Activated naive CD4-positive, alpha-beta T cell treated with anti-CD3 and anti-CD28 coated beads for 36 hours (primary cell): ENCODE measurements around the gene MAML3. TPM values are rescaled to one million over a fixed set of nuclear protein-coding genes. Genes with fewer than 3 reads are reported as not detected.

ENCODE experiments used
- CTCF ChIA-PET: fragments of 350-600 bp; sonication (Branson Sonifier 250); formaldehyde crosslinking; loops from one replicate; lab custom pipeline; 2021; ENCODE audit warnings: antibody characterized with exemption; lab: Charles Lee
- DNase-seq: peaks from one replicate; pipeline ENCODE4 v3.0.0-alpha.2; 2020
- H3K27ac Mint-ChIP-seq: one replicate; pipeline ENCODE4 v1.8.0; 2021; ENCODE audit warnings: mild to moderate bottlenecking, mixed read lengths
- H3K27me3 Mint-ChIP-seq: one replicate; pipeline ENCODE4 v1.8.0; 2021; ENCODE audit warnings: low read depth, mixed read lengths
- H3K36me3 Mint-ChIP-seq: one replicate; pipeline ENCODE4 v1.8.0; 2021; ENCODE audit warnings: low read depth, mixed read lengths
- H3K4me1 Mint-ChIP-seq: one replicate; pipeline ENCODE4 v1.8.0; 2021; ENCODE audit warnings: low read depth, mixed read lengths
- H3K4me3 Mint-ChIP-seq: one replicate; pipeline ENCODE4 v1.8.0; 2021; ENCODE audit warnings: mild to moderate bottlenecking, moderate library complexity, mixed read lengths
- H3K9me3 Mint-ChIP-seq: one replicate; pipeline ENCODE4 v1.8.0; 2021; ENCODE audit warnings: mixed read lengths
- intact Hi-C: fragments of 100-400 bp; cut with micrococcal nuclease; formaldehyde crosslinking; loops from one replicate; pipeline ENCODE4 v1.15.1; 2023
- total RNA-seq, 2 experiments: library from RNA; stranded (reverse); gene quantifications; one replicate each; pipeline ENCODE4 v1.2.3, GENCODE V29; 2021

Gene MAML3
- total RNA-seq, 2 experiments from 2014 or later: 0.52 to 0.76 TPM

- Mint-ChIP-seq H3K9me3 (no peaks in the 10 kb centered on the region), H3K27ac (no peak overlapping the region), H3K4me1 (no peaks in the 10 kb centered on the region), H3K4me3 (no peak overlapping the region), H3K27me3 (no peaks in the 10 kb centered on the region), H3K36me3 (no peaks in the 10 kb centered on the region)
- CTCF ChIA-PET: no interaction called here
- intact Hi-C loops: no loop called here
- DNase-seq: no peak
These were observed 367.3 kb downstream of the MAML3 start for GRCh38 chr4:139786494-139787354.

- Mint-ChIP-seq H3K9me3 (no peaks in the 10 kb centered on the region), H3K27me3 (no peaks in the 10 kb centered on the region)
- CTCF ChIA-PET: interaction anchor here (0.6 kb wide), 1 partner anchor 596 kb away, joined by 6 read pairs; no protein-coding TSS in a partner anchor
These were observed 368.6 kb downstream of the MAML3 start for GRCh38 chr4:139785356-139785755.

GRCh38 chr4:139783741-139784484 is 370.1 kb downstream of the MAML3 start:
- no peak overlapping the region for H3K27ac Mint-ChIP-seq
- no peaks in the 10 kb centered on the region for H3K36me3 Mint-ChIP-seq
- H3K4me3 Mint-ChIP-seq: no peak overlapping the region
- no peak for DNase-seq
- CTCF ChIA-PET: no interaction called here
- H3K27me3 Mint-ChIP-seq: no peaks in the 10 kb centered on the region
- intact Hi-C loops: no loop called here
- H3K4me1 Mint-ChIP-seq: no peaks in the 10 kb centered on the region
- no peaks in the 10 kb centered on the region for H3K9me3 Mint-ChIP-seq

More at GRCh38 chr4:139785356-139785755, 368.6 kb downstream of the MAML3 start:
- no peak overlapping the region for H3K4me3 Mint-ChIP-seq
- no peak overlapping the region for H3K27ac Mint-ChIP-seq
- no peaks in the 10 kb centered on the region for H3K4me1 Mint-ChIP-seq
- no peaks in the 10 kb centered on the region for H3K36me3 Mint-ChIP-seq
- intact Hi-C loops: no loop called here
- no peak for DNase-seq

GRCh38 chr4:139782926-139783522 is 371.0 kb downstream of the MAML3 start:
- H3K27ac Mint-ChIP-seq: no peak overlapping the region
- intact Hi-C loops: no loop called here
- no peaks in the 10 kb centered on the region for H3K4me1 Mint-ChIP-seq
- no peaks in the 10 kb centered on the region for H3K9me3 Mint-ChIP-seq
- H3K27me3 Mint-ChIP-seq: no peaks in the 10 kb centered on the region
- H3K36me3 Mint-ChIP-seq: no peaks in the 10 kb centered on the region
- CTCF ChIA-PET: interaction anchor here (1.1 kb wide), 1 partner anchor 11 kb away, joined by 3 read pairs; no protein-coding TSS in a partner anchor
- H3K4me3 Mint-ChIP-seq: no peak overlapping the region
- no peak for DNase-seq

- H3K27me3 Mint-ChIP-seq: no peaks in the 10 kb centered on the region
- intact Hi-C loops: no loop called here
- H3K4me1 Mint-ChIP-seq: no peaks in the 10 kb centered on the region
- H3K9me3 Mint-ChIP-seq: no peaks in the 10 kb centered on the region
- no peak overlapping the region for H3K27ac Mint-ChIP-seq
- CTCF ChIA-PET: no interaction called here
- H3K4me3 Mint-ChIP-seq: no peak overlapping the region
- H3K36me3 Mint-ChIP-seq: no peaks in the 10 kb centered on the region
- no peak for DNase-seq
These were observed 372.9 kb downstream of the MAML3 start for GRCh38 chr4:139781066-139781465.

- Mint-ChIP-seq H3K27me3 (no peaks in the 10 kb centered on the region), H3K9me3 (no peaks in the 10 kb centered on the region), H3K4me3 (no peak overlapping the region), H3K4me1 (no peaks in the 10 kb centered on the region), H3K36me3 (no peaks in the 10 kb centered on the region), H3K27ac (no peak overlapping the region)
- CTCF ChIA-PET: no interaction called here
- no peak for DNase-seq
- intact Hi-C loops: no loop called here
These were observed 374.3 kb downstream of the MAML3 start for GRCh38 chr4:139779691-139780090.

- intact Hi-C loops: no loop called here
- no peak overlapping the region for H3K27ac Mint-ChIP-seq
- DNase-seq: no peak
- no peaks in the 10 kb centered on the region for H3K4me1 Mint-ChIP-seq
- no peak overlapping the region for H3K4me3 Mint-ChIP-seq
- CTCF ChIA-PET: no interaction called here
- no peaks in the 10 kb centered on the region for H3K36me3 Mint-ChIP-seq
- no peaks in the 10 kb centered on the region for H3K9me3 Mint-ChIP-seq
- no peaks in the 10 kb centered on the region for H3K27me3 Mint-ChIP-seq
These were observed 376.2 kb downstream of the MAML3 start for GRCh38 chr4:139777757-139778156.

- Mint-ChIP-seq H3K4me1 (no peaks in the 10 kb centered on the region), H3K4me3 (no peak overlapping the region)
- intact Hi-C loops: no loop called here
These were observed 377.7 kb downstream of the MAML3 start for GRCh38 chr4:139776235-139776634.

GRCh38 chr4:139774759-139775487 is 379.1 kb downstream of the MAML3 start:
- H3K4me3 Mint-ChIP-seq: no peak overlapping the region

More at GRCh38 chr4:139776235-139776634, 377.7 kb downstream of the MAML3 start:
- Mint-ChIP-seq H3K27me3 (no peaks in the 10 kb centered on the region), H3K27ac (no peak overlapping the region), H3K36me3 (no peaks in the 10 kb centered on the region), H3K9me3 (no peaks in the 10 kb centered on the region)
- no peak for DNase-seq
- CTCF ChIA-PET: interaction anchor here (0.8 kb wide), 1 partner anchor 46 kb away, joined by 3 read pairs; no protein-coding TSS in a partner anchor

GRCh38 chr4:139773560-139774318 is 380.2 kb downstream of the MAML3 start:
- intact Hi-C loops: no loop called here
- H3K4me1 Mint-ChIP-seq: no peaks in the 10 kb centered on the region
- no peaks in the 10 kb centered on the region for H3K36me3 Mint-ChIP-seq
- CTCF ChIA-PET: no interaction called here
- H3K27me3 Mint-ChIP-seq: no peaks in the 10 kb centered on the region
- H3K27ac Mint-ChIP-seq: no peak overlapping the region
- no peaks in the 10 kb centered on the region for H3K9me3 Mint-ChIP-seq
- DNase-seq: no peak
- no peak overlapping the region for H3K4me3 Mint-ChIP-seq

More at GRCh38 chr4:139774759-139775487, 379.1 kb downstream of the MAML3 start:
- no peaks in the 10 kb centered on the region for H3K27me3 Mint-ChIP-seq
- no peak for DNase-seq
- intact Hi-C loops: no loop called here
- no peaks in the 10 kb centered on the region for H3K9me3 Mint-ChIP-seq
- H3K4me1 Mint-ChIP-seq: no peaks in the 10 kb centered on the region
- CTCF ChIA-PET: no interaction called here
- no peaks in the 10 kb centered on the region for H3K36me3 Mint-ChIP-seq
- no peak overlapping the region for H3K27ac Mint-ChIP-seq

GRCh38 chr4:139770361-139770760 is 383.6 kb downstream of the MAML3 start:
- H3K27ac Mint-ChIP-seq: no peak overlapping the region
- no peaks in the 10 kb centered on the region for H3K9me3 Mint-ChIP-seq
- H3K4me1 Mint-ChIP-seq: no peaks in the 10 kb centered on the region
- intact Hi-C loops: no loop called here
- DNase-seq: no peak
- no peak overlapping the region for H3K4me3 Mint-ChIP-seq
- H3K36me3 Mint-ChIP-seq: no peaks in the 10 kb centered on the region
- CTCF ChIA-PET: interaction anchor here (0.6 kb wide), 1 partner anchor 882 kb away, joined by 7 read pairs; no protein-coding TSS in a partner anchor
- H3K27me3 Mint-ChIP-seq: no peaks in the 10 kb centered on the region
